NCI-H146 (cell line): ENCODE measurements around the gene TSEN54.

Source experiments
- DNase-seq: peaks from one replicate; lab custom pipeline; 2025; lab: John Stamatoyannopoulos, UW

The TSEN54 gene

DNA sequence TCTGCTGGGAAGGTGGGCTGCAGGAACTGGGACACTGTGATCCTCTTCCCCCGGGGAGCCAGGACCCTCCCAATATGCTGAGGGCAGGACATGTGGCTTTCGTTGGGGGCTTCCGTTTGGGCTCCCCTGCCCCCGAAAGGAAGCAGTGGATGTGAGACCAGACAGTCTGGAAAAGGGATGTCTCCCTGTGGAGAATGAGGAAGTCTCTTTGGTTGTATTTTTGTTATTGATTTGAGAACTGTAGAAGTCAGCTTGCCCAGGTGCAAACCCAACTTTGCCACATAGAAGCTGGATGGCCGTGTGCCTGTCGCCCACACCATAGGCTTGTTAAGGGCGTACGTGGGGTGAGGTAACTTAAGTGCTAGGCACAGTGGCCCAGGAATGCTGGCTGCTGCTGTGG, 27.9 kb downstream of the TSEN54 start:
- DNase-seq: no peak

DNA sequence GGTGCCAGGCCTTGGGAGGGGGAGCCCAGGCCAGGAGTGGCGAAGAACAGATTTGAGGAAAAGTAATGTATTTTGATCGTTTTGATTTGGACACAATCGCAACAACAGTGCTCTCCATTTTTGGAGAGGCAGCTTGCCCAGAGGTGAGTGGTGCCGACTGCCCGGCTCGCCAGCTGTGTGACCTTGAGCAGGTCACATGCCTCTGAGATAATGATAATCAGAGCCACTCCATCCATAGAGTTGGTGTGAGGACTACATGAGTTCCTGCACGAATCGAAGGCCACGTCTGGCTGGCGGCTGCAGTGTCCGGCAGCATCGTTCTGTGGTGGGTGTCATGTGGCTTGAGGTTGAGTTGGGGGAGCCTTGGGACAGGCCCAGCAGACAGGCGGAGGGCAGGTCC, 29.9 kb downstream of the TSEN54 start:
- DNase-seq: no peak

DNA sequence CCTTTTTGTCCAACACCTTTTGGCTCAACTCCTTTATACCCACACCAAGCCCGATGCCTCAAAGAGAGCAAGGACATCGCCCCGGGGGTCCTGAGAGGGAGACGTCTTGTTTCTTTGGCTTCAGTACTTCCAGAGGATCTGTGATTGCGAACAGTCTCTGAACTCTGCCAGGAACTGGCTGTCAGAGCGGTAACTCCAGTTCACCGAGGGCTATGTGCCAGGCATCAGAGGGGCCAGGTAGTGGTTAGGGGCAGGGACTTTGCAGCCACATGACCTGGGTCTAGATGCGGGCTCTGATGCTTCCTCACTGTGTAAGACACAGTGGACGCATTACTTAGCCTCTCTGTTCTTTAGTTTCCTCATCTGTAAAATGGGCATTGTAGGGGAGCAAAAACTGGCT, 30.8 kb downstream of the TSEN54 start:
- DNase-seq: no peak

DNA sequence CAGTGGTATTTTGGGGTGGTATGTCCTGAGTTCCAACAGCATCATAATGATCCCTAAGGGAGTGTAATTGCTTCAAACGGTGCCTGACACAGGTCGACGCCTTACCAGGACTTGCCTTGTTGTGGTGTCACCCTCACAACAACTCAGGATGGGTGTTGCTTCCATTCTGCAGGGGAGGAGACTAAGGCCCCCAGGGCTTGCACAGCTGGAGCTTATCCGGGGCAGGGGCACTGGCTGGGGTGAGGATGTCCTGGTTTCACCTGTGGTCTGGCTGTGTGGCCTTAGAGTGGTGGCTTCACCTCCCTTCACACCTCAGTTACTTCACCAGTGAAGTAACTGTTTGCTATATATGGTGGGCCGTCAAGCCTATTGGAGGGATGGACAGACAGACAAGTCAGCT, 32.5 kb downstream of the TSEN54 start:
- no peak for DNase-seq

DNA sequence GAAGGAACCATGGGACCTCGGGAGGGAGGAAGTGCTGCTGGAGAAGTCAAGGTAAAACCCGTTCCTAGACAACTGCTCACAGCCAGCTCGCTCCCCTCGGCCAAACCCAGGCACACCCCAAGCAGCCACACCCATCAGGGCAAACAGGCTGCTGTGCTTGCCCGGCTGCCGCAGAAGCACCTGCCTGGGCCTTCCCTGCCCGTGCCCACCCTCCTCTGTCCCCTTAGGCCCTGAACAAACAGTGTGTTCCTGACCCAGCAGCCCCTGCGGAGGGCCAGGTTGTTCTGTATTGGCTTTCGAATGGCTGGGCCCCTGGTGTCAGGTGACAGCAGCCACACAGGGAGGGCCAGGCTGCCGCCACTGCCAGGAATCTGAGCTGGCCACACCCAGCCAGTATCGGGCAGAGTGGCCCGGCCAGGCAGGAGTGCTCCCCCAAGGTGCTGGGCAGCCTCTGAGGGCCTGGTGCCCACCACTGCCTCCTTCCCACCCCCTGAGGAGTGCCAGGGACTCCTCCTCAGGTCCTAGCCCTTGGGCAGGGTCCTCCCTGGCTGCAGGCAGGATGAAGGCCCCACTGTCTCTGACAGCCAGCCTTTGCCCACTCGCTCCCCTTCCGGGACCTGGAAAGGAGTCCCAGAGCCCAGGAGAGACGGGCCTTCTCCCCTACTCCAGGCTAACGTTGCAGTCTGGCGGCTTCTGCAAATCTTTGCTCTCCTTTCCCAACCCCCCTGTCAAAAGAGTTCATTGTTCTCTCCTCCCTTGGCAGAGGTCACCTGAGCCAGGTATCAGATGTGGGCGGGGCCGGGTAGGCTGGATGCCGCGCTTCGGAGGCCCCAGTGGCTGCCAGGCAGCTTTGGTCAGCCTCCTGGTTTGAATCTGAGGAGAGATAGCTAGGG, 33.2 kb downstream of the TSEN54 start:
- DNase-seq: peak; percentile 94

DNA sequence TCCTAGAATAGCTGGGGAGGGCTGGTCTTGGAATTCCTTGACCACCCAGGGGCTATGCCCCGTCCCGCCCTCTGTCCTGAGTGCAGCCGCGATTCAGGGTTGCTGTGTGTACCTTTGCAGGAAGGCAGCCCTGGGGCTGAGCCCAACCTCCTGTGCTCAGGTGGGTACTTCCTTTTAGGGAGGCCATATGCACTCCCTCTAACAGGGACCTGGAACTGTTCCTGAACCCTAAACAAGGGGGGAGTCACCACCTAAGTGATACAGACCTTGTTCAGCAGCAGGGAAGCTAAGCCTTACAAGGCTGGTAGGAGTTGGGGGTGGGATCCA, 33.8 kb downstream of the TSEN54 start:
- no peak for DNase-seq

DNA sequence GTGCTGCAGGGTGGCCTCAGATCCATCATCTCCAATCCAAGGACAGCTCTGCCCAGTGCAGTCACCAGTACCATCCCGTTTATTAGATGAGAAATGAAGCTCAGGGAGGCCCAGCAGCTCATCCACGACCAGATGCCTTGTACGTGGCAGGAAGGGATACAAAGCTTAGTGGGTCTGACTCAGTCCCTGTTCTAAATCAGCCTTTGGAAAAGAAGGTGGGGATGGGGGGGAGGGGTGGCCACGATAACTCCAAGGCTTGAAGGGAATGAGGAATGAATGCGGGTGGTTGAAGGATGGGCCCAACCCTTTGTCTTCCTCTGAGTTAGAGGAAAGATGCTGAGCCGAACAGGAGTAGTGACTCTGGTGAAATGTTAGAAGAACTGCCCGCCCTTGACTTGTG, 34.9 kb downstream of the TSEN54 start:
- DNase-seq: no peak

DNA sequence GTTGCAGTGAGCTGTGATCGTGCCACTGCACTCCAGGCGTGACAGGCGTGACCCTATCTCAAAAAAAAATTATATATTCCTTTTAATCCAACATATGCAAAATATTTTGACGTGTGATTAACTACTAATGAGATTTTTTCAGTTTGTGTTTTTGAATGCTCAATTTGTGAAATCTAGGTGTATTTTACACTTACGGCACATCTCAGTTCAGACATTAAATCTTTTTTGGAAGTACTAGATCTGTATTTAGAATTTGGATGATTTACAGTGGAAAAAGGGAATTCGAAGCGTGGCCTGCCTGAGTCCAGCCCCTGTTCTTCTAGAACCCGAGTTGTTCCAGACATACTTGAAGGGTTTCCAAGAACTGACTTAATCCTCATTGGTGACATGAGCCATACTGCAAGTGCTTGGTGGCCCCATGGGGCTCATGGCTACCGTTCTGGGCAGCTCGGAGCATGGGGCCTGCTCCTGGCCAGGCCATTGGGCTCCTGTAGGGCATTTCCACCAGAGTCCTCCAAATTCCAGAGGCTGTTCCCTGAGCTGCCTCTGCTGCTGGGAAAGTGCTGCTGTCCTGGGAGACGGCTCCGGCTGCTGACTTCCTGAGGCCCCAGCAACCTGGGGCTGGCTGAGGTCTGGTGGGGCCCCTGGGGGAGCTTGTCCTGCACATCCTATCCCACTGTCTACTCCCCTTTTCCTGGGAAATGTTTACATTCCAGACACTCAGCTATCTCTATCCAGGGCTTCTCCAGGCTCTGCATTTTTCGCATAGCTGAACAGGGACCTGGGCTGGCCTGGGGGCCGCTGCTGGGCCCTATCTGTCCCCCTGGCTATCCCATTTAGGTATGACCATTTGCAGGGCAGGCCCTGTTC, 36.3 kb downstream of the TSEN54 start:
- DNase-seq: no peak

DNA sequence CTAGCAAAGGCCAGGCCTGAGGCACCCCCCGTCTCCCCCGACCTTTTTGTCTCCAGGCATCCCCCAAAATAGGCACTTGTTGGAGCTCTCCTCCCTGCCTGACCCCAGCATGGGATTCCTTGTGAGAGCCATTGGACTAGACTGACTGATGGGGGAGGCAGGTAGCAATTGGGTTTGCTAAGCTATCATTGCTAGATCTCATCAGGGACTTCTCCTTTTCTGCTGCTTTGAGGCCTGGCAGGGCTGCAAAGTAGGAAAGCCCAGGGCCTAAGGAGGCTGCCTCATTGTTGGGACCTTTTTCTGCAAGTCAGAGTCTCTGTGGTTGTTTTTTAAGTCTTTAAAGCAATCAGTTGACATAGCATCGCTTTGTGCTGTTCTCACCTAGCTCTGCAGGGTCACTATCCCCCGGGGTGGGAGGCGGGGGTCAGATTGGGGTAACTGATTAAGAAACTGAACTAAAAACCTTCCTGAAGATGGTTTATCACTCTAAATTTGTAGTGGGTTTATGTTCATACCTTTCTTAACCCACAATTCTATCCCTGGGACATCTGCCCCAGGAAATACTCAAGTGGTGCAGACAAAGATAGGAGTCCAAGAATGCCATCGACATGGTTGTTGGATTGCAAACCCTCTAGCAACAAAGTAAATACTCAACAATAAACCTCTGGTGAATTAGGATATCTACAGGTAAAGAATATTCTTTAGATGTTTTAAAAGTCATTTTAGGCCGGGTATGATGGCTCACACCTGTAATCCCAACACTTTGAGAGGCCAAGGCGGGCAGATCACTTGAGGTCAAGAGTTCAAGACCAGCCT, 37.2 kb downstream of the TSEN54 start:
- DNase-seq: no peak

DNA sequence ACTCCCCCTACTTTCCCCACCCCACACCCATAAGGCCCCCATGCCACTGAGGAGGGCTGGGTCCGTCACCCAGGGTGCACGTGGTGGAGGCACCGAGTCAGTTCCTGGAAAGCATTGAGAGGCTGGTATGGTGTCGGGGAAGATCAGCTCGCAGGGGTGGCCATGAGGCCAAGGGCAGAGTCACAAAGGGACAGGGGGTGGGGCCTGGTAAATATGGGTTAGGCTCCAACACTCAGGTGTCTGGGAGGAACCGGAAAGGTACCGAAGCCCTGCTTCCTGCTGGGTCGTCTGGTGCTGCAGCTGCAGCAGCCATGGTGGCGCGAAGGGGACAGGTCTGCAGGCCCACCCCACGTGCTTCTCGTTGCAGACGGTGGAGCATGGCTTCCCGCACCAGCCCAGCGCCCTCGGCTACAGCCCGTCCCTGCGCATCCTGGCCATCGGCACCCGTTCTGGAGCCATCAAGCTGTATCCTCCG, 39.4 kb downstream of the TSEN54 start:
- DNase-seq: no peak

DNA sequence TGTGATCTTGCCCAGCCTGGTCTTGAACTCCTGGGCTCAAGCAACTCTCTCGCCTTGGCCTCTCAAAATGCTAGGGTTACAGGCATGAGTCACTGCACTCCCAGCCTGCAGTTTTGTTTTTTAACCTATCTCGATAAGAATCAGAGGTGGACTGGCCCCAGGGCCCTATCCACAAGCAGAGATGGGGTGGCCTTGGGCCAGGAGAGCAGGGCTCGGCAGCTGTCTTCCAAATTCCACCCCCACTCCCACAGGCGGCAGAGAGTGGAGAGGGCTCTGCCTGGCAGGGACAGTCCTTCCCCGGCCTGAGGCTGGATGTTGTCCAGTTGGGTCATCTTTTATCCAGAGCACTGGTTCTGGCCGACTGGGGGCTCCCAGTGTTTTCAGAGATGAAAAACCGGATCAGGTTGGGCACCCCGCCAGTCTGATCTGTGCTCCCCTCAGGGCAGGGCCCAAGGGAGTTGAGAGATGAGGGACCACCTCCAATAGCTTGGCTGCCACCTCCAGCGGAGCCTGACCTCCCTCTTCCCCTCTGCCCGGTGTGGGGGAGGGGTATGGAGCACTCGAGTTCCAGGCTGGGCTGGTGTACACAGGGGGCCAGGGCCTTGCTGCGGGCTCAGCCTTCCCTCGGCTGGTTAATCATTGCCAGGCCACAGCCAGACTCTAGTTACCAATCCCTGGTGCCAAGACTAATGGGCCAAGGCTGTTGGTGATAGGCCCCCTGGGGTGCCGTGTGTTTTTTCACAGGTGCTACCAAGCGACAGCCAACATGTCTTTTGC, 40.9 kb downstream of the TSEN54 start:
- no peak for DNase-seq

DNA sequence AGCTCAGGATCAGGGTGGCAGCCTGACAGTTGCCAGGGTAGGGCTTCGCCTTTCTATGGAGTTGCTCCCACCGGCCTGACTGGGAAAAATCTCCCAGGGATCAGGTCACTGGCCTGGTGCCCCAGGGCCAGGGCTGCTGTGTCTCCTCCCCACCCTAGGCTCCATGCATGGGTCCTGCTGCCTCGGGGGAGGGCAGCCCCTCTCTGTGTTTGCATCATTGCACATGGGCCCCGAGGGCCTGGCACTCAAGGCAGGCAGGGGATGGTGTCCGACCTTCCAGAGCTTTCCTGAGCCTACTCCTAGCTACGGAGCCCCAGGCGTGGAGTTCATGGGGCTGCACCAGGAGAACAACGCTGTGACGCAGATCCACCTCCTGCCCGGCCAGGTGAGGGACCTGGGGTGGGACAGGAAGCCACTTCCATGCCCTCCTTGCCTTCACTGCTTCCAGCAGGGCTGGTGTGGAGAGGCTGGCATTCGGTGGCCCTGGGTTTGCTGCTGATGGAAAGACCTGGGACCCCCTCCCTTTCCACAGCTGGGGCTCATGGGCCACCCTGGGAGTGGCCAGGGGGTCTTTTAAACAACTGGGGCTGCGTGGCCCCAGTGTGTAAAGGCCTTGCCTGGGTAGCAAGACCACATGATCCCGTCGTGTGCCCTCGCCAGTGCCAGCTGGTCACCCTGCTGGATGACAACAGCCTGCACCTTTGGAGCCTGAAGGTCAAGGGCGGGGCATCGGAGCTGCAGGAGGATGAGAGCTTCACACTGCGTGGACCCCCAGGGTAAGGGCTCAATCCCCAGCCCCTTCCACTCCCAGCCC, 41.7 kb downstream of the TSEN54 start:
- no peak for DNase-seq

DNA sequence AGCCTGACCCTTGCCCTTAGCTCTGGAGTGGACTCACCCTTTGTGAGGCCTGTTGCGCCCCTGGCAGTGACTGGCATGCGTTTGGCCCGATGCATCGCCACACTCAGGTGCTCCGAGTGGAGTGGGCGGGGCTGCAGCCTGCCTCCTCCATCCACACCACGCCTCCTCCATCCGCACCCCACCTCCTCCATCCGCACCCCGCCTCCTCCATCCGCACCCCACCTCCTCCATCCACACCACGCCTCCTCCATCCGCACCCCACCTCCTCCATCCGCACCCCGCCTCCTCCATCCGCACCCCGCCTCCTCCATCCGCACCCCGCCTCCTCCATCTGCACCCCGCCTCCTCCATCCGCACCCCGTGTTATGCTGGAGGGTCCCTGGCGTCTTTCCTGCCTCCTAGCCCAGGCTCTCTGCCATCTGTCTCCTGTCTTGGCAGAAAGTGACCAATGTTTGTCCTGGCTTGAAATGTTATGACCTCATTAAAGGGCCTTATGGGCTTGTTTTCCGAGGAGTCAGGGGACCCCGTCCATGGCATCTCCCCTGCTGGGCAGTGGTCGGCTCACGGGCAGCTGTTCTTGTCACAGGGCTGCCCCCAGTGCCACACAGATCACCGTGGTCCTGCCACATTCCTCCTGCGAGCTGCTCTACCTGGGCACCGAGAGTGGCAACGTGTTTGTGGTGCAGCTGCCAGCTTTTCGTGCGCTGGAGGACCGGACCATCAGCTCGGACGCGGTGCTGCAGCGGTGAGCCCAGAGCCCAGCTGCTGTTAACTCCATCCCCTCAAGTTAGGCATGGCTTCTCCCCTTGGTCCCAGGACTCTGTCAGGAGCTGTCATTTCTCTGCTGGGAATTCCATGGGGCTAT, 42.6 kb downstream of the TSEN54 start:
- no peak for DNase-seq

DNA sequence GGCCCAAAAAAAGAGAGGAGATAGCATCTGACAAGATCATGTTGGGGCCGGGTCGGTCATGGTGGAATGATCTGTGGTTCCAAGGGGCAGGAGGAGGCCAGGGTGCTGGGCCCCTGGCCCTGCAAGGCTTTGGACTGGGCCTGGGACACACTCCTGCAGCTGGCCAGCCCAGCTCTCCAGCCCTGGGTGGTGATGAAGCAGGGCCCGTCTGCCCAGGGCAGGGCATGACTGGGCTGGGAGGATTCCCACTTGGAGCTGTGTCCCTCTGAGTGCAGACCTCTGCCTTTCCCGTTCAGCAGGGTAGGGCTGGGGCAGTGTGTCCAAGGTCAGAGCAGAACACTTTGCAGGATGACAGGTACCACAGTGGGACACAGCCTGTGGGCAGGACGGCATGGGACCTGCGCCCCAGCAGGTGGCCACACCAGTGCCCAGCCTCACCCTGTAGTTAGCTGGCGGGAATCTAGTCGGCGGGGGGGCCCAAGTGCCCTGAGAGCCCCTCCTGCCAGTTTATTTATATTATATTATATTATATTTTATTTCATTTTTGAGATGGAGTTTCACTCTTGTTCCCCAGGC, 43.7 kb downstream of the TSEN54 start:
- no peak for DNase-seq

DNA sequence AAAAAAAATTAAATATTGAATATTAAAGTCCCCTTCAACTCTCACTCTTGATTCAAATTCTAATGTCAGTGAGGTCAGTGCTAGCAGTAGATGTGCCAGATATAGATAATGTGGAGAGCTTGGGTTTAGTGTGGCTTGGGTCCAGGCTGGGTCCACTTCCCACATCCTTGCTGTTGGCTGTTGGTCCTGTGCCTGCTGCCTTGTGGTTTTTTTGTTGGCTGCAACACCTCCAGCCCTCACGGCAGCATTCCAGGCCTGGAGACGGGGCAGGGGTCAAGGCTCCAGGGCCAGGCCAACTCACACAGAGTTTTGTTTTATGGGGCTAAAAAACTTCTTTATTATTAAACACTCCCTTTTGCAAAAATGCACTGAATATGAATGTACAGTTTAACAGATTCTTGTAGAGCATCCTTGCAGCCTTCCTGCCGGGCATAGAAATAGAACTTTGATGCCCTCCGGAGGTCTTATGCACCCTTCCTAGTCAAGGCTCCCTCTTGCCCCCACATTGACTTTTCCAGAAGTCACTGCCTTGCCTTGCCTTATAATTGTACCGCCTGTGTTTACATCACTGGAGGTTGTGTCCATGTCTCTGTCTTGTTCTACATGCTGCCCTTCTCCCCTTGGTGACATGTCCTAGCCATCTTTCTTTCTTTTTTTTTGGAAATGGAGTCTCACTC, 45.7 kb downstream of the TSEN54 start:
- DNase-seq: no peak

DNA sequence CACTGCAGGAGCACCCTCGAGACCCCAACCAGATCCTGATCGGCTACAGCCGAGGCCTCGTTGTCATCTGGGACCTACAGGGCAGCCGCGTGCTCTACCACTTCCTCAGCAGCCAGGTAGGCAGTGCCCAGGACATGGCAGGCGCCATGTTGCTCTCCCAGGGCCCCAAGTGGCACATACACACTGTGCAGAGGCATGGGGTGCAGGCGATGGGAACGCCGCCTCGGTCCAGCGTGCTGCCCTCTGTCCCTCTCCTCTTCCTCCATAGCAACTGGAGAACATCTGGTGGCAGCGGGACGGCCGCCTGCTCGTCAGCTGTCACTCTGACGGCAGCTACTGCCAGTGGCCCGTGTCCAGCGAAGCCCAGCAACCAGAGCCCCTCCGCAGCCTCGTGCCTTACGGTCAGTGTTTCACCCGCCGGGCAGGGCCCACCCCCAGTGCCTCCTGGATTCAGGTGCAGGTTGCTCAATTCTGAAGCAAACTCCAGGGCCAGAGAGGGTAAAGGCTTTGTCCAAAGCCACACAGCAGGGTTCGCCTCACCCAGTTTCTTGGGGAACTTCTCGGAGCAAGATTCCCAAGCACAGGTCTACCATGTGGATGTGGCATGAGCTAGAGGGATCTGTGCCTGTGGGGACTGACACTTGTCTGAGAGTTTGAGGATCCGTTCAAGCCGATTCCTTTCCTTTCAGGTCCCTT, 46.9 kb downstream of the TSEN54 start:
- DNase-seq: no peak

DNA sequence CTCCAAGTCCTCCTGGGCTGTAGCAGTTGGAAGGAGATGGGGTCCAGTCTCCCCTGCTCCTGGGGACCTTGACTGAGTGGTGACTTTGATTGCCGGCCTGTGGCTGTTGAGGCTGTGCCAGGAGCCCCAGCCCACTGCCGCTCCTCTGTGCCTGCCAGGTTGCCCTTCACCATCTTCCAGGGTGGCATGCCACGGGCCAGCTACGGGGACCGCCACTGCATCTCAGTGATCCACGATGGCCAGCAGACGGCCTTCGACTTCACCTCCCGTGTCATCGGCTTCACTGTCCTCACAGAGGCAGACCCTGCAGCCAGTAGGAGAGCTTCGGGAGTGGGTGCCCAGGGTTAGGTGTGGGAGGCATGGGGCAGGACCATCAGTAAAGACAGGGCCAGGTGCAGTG, 47.9 kb downstream of the TSEN54 start:
- DNase-seq: no peak

DNA sequence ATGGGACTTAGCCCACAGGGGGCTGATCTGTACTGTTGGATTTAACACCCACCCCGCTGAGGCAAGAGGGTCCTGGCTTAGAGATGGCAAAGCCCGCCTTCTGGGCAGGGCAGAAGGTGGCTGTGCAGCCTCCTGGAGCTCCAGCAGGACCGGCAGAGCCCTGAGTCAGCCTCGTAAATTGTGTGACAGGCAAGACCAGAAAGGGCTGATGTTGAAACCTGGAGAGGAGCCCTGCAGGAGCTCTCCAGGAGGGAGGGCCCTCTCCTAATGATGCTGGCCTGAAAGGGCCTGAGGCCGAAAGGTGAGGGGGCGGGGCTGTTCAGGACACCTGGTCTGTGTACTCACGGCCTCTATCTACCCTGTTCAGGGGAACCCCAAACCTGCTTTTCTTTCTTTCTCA, 48.7 kb downstream of the TSEN54 start:
- DNase-seq: no peak
